SK-N-SH (cell line): ENCODE measurements around the gene AARS2. TPM values are rescaled to one million over a fixed set of nuclear protein-coding genes. Genes with fewer than 3 reads are reported as not detected.
A peak's percentile ranks its signal among the peaks of the same experiment; 100 is the strongest.
"Not testable (repeated sequence)": the region's sequence is repeated elsewhere in the genome, so short reads cannot be mapped to it uniquely, and the experiment has no call there.

Experiments
- CTCF ChIA-PET: fragments of 300-600, 350-600 bp; formaldehyde crosslinking; extraction: SDS; loops from one replicate; lab custom pipeline; 2021; lab: Yijun Ruan, JAX
- POLR2A ChIA-PET: fragments of 350-600 bp; sonication (Branson Sonifier 250); formaldehyde crosslinking; extraction: SDS; loops from one replicate; lab custom pipeline; 2020; ENCODE audit warnings: antibody characterized with exemption, inconsistent platforms; lab: Yijun Ruan, JAX
- DNase-seq: peaks from one replicate; pipeline ENCODE4 v3.0.0; 2012
- H2AFZ ChIP-seq: fragments of 200-600 bp; sonication (generic); 2 replicates; pipeline ENCODE4 v1.8.1; 2016; ENCODE audit warnings: antibody characterized with exemption, mild to moderate bottlenecking, low read depth
- H3F3A ChIP-seq: fragments of 200-600 bp; sonication (generic); replicated peaks from 2 replicates; pipeline ENCODE3; 2016; ENCODE audit warnings: antibody characterized with exemption, mild to moderate bottlenecking; ENCODE audit not compliant: insufficient read depth
- H3K27ac ChIP-seq, 2 experiments: fragments of 200-500 bp in 1 of 2; fragments of 200-600 bp in 1 of 2; sonication (Bioruptor generic) in 1 of 2; sonication (generic), shearing (Covaris generic) in 1 of 2; 2 replicates each; pipeline versions ENCODE4 v1.5.1 to v1.6.1; 2014 to 2016; ENCODE audit warnings: low read depth in 2 of 2, inconsistent platforms in 1 of 2, low read length in 1 of 2, mild to moderate bottlenecking in 1 of 2, mixed read lengths in 1 of 2
- H3K27me3 ChIP-seq: fragments of 200-600 bp; sonication (generic), shearing (Covaris generic); 2 replicates; pipeline ENCODE4 v1.6.1; 2016; ENCODE audit warnings: mixed run types; ENCODE audit not compliant: insufficient read depth
- H3K36me3 ChIP-seq, 2 experiments: fragments of 200-500 bp in 1 of 2; fragments of 200-600 bp in 1 of 2; sonication (Bioruptor generic) in 1 of 2; sonication (generic) in 1 of 2; replicated peaks in 1 of 2; 2 replicates each; pipeline versions ENCODE3 to v1.5.1; 2014 to 2016; ENCODE audit warnings: low read length in 1 of 2, mild to moderate bottlenecking in 1 of 2; ENCODE audit not compliant: insufficient read depth in 2 of 2, control insufficient read depth in 1 of 2
- H3K4me1 ChIP-seq, 2 experiments: fragments of 200-500 bp in 1 of 2; fragments of 200-600 bp in 1 of 2; sonication (Bioruptor generic) in 1 of 2; sonication (generic), shearing (Covaris generic) in 1 of 2; 2 replicates each; pipeline versions ENCODE4 v1.5.1 to v1.6.1; 2014 to 2016; ENCODE audit warnings: low read depth in 1 of 2, low read length in 1 of 2, mixed run types in 1 of 2; ENCODE audit not compliant: insufficient read depth in 2 of 2, control insufficient read depth in 1 of 2
- H3K4me2 ChIP-seq: fragments of 200-600 bp; sonication (generic), shearing (Covaris generic); 2 replicates; pipeline ENCODE4 v1.6.1; 2017; ENCODE audit warnings: mixed run types
- H3K4me3 ChIP-seq, 2 experiments: fragments of 200-500 bp in 1 of 2; fragments of 200-600 bp in 1 of 2; sonication (Bioruptor generic) in 1 of 2; sonication (generic), shearing (Covaris generic) in 1 of 2; 2 replicates each; pipeline versions ENCODE4 v1.5.1 to v1.8.1; 2014 to 2016; ENCODE audit warnings: low read depth in 2 of 2, inconsistent platforms in 1 of 2, low read length in 1 of 2, mild to moderate bottlenecking in 1 of 2, mixed read lengths in 1 of 2, moderate library complexity in 1 of 2
- H3K79me2 ChIP-seq: fragments of 200-600 bp; sonication (generic); 2 replicates; pipeline ENCODE4 v1.8.1; 2017; ENCODE audit warnings: mild to moderate bottlenecking; ENCODE audit not compliant: insufficient read depth
- H3K9ac ChIP-seq: fragments of 200-600 bp; sonication (generic); 2 replicates; pipeline ENCODE4 v1.6.1; 2017; ENCODE audit warnings: mixed run types
- H3K9me2 ChIP-seq: fragments of 200-600 bp; sonication (generic); 2 replicates; pipeline ENCODE4 v1.6.1; 2017; ENCODE audit warnings: mixed run types
- H3K9me3 ChIP-seq: fragments of 200-600 bp; sonication (generic); 2 replicates; pipeline ENCODE4 v1.6.1; 2017; ENCODE audit warnings: mixed run types, mild to moderate bottlenecking, moderate library complexity
- H4K20me1 ChIP-seq: fragments of 200-600 bp; sonication (generic); 2 replicates; pipeline ENCODE4 v1.6.1; 2017; ENCODE audit warnings: mild to moderate bottlenecking, mixed run types; ENCODE audit not compliant: insufficient read depth
- CHD2 ChIP-seq: fragments of 150-350 bp; IDR thresholded peaks from 2 replicates; pipeline ENCODE4 v1.6.1; 2018; ENCODE audit warnings: low read length; ENCODE audit not compliant: partially characterized antibody
- EP300 ChIP-seq, 2 experiments: IDR thresholded peaks; 2 replicates each; pipeline versions ENCODE4 v1.4.0 to v1.6.1; 2012; ENCODE audit warnings: borderline replicate concordance in 1 of 2, low read depth in 1 of 2, low read length in 1 of 2
- EZH2phosphoT487 ChIP-seq: fragments of 200-600 bp; sonication (generic); IDR thresholded peaks from 2 replicates; pipeline ENCODE4 v1.6.1; 2017; ENCODE audit warnings: low read depth, mixed run types, mild to moderate bottlenecking, antibody characterized with exemption, moderate library complexity, borderline replicate concordance
- FOSL2 ChIP-seq: IDR thresholded peaks from 2 replicates; pipeline ENCODE4 v1.4.0; 2012; ENCODE audit warnings: low read depth, mild to moderate bottlenecking, moderate library complexity, borderline replicate concordance
- FOXM1 ChIP-seq: IDR thresholded peaks from 2 replicates; pipeline ENCODE4 v1.4.0; 2012; ENCODE audit warnings: low read depth, mild to moderate bottlenecking
- GABPA ChIP-seq: IDR thresholded peaks from 2 replicates; pipeline ENCODE4 v1.4.0; 2012; ENCODE audit warnings: low read depth, mild to moderate bottlenecking
- GATA2 ChIP-seq: sonication (generic); formaldehyde crosslinking; IDR thresholded peaks from 2 replicates; pipeline ENCODE4 v1.5.0; 2020; ENCODE audit warnings: mild to moderate bottlenecking, missing genetic modification reagents
- NRF1 ChIP-seq: IDR thresholded peaks from 2 replicates; pipeline ENCODE4 v1.6.1; 2012; ENCODE audit warnings: low read depth, mild to moderate bottlenecking, low read length
- POLR2AphosphoS5 ChIP-seq: IDR thresholded peaks from 2 replicates; pipeline ENCODE4 v1.6.1; 2012; ENCODE audit warnings: low read depth, low read length
- RXRA ChIP-seq: IDR thresholded peaks from 2 replicates; pipeline ENCODE4 v1.4.0; 2012; ENCODE audit warnings: low read depth, mild to moderate bottlenecking, borderline replicate concordance
- YY1 ChIP-seq: IDR thresholded peaks from 2 replicates; pipeline ENCODE4 v1.4.0; 2012; ENCODE audit warnings: low read depth, mild to moderate bottlenecking
- WGBS: methylation state at CpG from one replicate; pipeline ENCODE4 v1.1.6; 2017; ENCODE audit warnings: low lambda C conversion rate; 5-methylcytosine and 5-hydroxymethylcytosine counted together
- polyA plus RNA-seq, 3 experiments: library from polyadenylated mRNA; depleted of rRNA; stranded (reverse); fragments of >200 nt; gene quantifications; 2 replicates each; pipeline ENCODE4 v1.2.3, GENCODE V29; 2012
- TF ChIP-seq, protein P1 (sequence below): IDR thresholded peaks from 2 replicates; pipeline ENCODE4; 2012
- TF ChIP-seq, protein P2 (sequence below): IDR thresholded peaks from 2 replicates; pipeline ENCODE4 v1.4.0; 2012; ENCODE audit warnings: low read depth, borderline replicate concordance

The AARS2 gene
- polyA plus RNA-seq, 1 of the 3 experiments (the other 2 are of a cell fraction), result 9.5 TPM

DNA sequence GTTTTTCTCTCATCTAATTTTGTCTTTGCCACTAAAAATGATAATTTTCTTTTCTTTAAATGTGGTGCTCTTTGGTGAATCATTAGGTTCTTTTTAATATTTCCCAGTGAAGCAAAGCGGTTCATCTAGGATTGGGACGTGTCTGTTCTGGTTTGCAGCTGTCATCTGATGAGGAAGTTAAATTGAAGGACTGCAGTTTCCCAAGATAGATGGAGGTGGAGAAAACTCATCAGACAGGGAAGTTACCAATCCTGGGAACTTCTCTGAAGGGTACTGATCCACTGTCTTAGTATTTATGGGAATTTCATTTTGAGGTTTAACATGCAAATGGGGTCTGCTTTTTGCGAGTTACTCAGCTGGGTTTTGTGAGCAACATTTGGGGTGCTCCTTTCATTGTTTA, 2.4 kb upstream of the AARS2 start (continued):
- TF ChIP-seq, protein P1, sequence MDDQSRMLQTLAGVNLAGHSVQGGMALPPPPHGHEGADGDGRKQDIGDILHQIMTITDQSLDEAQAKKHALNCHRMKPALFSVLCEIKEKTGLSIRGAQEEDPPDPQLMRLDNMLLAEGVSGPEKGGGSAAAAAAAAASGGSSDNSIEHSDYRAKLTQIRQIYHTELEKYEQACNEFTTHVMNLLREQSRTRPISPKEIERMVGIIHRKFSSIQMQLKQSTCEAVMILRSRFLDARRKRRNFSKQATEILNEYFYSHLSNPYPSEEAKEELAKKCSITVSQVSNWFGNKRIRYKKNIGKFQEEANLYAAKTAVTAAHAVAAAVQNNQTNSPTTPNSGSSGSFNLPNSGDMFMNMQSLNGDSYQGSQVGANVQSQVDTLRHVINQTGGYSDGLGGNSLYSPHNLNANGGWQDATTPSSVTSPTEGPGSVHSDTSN, result no peak

DNA sequence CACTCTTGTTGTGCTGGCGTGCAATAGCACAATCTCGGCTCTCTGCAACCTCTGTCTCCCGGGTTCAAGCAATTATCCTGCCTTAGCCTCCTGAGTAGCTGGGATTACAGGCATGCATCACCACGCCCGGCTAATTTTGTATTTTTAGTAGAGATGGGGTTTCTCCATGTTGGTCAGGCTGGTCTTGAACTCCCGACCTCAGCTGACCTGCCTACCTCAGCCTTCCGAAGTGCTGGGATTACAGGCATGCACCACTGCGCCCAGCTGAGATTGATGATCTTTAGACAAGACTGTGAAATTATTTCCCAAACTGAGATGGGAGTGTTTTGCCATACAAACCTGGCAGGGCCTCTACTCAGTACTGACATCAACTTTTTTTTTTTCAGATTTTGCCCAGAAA, 1.5 kb upstream of the AARS2 start:
- H4K20me1 ChIP-seq, H3K9me2 ChIP-seq, H3K4me1 ChIP-seq, H3K4me2 ChIP-seq, H3F3A ChIP-seq, H3K9ac ChIP-seq, H3K27me3 ChIP-seq, DNase-seq, H3K27ac ChIP-seq, POLR2A ChIA-PET, H3K9me3 ChIP-seq, H3K4me3 ChIP-seq, H2AFZ ChIP-seq: not testable (repeated sequence)
- 76% methylated on average over 7 of the region's 8 CpGs for WGBS
- CTCF ChIA-PET, result interaction anchor here (1.0 to 4.4 kb wide), 11 partner anchors 10 to 131 kb away, joined by 3 to 40 read pairs (median 12); partner anchors contain the start of gene TMEM151B
- H3K79me2 ChIP-seq, result peaks cover 11% of the 10 kb centered on the region; the same call in 1 of the 2 replicates
- peaks cover 13 to 23% of the 10 kb centered on the region in 2 experiments for H3K36me3 ChIP-seq

DNA sequence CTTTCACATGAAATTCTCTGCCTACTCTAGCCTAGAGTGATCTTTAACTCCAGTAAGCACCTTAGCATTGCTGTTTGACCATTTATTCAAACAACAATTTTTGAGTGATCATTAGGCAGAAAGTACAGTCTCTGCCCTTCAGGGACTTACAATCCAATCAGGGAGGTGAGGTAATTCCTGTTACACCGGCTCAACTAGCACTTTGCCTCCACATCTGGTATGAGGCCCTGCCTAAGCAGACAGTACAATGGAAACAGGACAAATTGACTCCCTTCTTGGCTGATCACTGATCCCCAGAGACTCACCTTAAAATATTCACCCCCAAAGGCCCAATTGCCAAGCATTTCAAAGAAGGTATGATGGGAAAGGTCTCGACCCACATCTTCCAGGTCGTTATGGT, 1.4 kb downstream of the AARS2 start:
- no peak overlapping the region for H2AFZ ChIP-seq
- WGBS, result 39% methylated on average over 3 of the region's 3 CpGs
- no peaks in the 10 kb centered on the region for H3F3A ChIP-seq
- no peaks in the 10 kb centered on the region for H3K27me3 ChIP-seq
- peak overlapping the region; percentile 91 for H3K4me2 ChIP-seq
- TF ChIP-seq FOSL2 (no peak), RXRA (no peak), EP300 (IDR thresholded peaks at IDR 0.05; ENCODE audit: borderline replicate concordance in 1 of 2, low read depth in 1 of 2, low read length in 1 of 2) (no peak), POLR2AphosphoS5 (no peak), GABPA (no peak), FOXM1 (no peak), YY1 (no peak), NRF1 (no peak), GATA2 (CRISPR knock-in tag) (no peak), EZH2phosphoT487 (no peak), CHD2 (no peak)
- TF ChIP-seq, protein P1, result no peak
- TF ChIP-seq, protein P2, sequence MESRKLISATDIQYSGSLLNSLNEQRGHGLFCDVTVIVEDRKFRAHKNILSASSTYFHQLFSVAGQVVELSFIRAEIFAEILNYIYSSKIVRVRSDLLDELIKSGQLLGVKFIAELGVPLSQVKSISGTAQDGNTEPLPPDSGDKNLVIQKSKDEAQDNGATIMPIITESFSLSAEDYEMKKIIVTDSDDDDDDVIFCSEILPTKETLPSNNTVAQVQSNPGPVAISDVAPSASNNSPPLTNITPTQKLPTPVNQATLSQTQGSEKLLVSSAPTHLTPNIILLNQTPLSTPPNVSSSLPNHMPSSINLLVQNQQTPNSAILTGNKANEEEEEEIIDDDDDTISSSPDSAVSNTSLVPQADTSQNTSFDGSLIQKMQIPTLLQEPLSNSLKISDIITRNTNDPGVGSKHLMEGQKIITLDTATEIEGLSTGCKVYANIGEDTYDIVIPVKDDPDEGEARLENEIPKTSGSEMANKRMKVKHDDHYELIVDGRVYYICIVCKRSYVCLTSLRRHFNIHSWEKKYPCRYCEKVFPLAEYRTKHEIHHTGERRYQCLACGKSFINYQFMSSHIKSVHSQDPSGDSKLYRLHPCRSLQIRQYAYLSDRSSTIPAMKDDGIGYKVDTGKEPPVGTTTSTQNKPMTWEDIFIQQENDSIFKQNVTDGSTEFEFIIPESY, result no peak
- no peaks in the 10 kb centered on the region for H3K9me3 ChIP-seq
- H3K79me2 ChIP-seq, result peaks cover 11% of the 10 kb centered on the region; the same call in 1 of the 2 replicates
- H3K36me3 ChIP-seq, result peaks cover 13 to 41% of the 10 kb centered on the region in 2 experiments
- peak overlapping the region; percentile 90 to 96; a peak in 2 of 4 replicates for H3K4me3 ChIP-seq
- peaks cover 4 to 8% of the 10 kb centered on the region in 2 experiments; a peak in 3 of 4 replicates for H3K4me1 ChIP-seq
- H3K27ac ChIP-seq, result no peak overlapping the region
- ChIA-PET POLR2A (no interaction called here), CTCF (interaction anchor here (0.8 to 4.4 kb wide), 14 partner anchors 7 to 212 kb away, joined by 3 to 40 read pairs (median 10); partner anchors contain the start of gene TMEM151B)
- H3K9ac ChIP-seq, result no peak overlapping the region
- no peak for DNase-seq
- H4K20me1 ChIP-seq, result no peaks in the 10 kb centered on the region
- H3K9me2 ChIP-seq, result no peaks in the 10 kb centered on the region
